ENCODE data around the gene HOXD3.

Gene HOXD3

DNA sequence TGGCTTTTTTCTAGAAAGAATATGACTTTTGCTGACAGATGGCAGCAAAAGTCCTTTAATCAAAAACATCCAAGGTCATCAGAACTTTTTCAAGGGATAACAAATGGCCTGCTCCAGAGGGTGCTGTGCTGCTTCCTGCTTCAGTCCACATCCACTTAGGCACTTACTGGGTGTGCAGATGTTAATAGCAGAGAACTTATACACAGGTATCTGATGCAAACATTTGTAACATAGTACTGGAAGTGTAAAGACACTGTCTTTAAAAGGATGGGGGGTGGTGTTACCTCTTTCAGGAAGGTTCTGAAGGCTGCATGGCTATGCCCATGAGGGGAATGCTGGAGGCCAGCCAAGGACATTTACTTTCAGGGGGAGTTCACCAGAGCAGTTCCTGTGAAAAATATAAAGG is 22.1 kb upstream of the HOXD3 start:
- no peak for DNase-seq

DNA sequence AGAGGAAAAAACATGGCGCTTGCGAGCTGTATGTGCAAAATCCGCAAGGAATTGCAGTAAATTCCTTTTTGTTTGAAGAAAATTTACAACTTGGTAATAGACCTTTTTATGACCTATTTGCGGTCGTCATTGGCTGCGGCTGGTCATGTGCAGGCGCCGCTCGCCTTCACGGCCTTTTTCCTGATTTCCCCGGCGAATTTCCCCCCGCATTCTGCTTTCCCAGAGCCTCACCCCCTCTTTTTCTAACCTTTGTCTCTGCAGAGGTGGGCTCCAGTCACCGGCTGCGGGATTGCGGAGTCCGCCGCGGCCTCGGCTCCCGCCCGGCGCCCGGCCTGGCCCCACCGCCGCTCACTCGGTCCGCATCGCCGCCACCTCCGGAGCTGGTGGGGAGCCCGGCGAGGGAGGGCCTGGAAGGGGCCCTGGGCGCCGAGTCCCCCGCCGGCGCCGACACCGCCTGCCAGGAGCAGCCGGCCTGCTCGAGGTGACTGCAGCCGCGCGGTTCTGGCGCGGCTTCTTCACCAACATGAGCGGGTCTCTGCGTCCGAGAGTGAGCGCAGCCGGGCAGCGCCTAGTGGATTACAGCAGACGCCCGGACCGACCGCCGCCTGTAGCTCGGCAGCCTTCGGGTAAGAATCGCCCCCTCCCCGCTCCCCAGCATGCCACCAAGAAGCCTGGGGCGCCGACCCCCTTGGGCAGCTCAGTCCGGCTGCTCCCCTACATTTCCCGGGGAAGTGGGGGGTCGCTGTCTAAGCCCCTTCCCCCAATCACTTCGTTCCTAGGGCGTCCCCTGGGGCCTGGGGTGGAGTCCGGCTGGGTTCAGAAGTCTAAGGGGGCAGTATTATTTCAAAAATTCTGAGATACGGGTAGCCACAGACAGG is 20.5 kb upstream of the HOXD3 start:
- no peak for DNase-seq

DNA sequence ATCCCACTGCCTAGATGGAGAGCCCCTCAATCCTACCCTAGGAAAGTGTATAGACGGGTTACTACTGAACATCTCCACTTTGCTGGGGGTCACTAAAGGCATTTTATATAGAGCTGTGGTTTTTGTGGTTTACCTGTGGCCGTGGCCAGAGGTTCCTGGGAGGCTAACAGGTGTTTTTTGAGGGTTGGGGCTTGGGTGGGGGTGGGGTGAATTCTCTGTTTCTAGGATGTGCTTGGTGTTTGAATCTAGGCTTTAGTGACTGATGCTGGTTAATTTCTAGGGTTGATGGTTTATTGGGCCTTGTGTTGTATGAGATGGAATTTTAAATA is 19.9 kb upstream of the HOXD3 start:
- DNase-seq, result no peak

DNA sequence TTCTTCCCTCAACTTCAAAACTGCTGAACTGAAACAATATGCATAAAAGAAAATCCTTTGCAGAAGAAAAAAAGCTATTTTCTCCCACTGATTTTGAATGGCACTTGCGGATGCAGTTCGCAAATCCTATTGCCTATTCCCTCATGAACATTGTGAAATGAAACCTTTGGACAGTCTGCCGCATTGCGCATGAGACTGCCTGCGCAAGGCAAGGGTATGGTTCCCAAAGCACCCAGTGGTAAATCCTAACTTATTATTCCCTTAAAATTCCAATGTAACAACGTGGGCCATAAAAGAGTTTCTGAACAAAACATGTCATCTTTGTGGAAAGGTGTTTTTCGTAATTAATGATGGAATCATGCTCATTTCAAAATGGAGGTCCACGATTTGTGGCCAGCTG is 19.2 kb upstream of the HOXD3 start:
- DNase-seq, result no peak

DNA sequence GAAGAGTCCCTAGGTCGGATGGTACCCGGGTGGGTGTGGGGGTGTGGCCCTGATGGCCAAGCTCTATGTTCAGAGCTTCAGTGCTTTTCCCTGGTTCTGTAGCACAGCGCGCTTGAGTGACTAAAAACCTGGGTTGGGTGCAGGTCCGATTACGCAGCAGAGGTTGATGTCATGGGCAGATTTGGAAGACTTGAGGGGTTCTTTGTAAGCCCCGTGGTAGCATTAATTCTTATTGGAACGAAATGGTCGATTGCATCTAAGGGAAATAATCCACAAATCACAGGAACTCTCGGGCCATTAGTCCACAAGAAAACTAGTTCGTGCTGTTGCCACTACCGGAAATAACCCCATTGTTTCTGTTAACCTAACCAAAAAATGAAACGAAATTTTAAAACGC is 18.6 kb upstream of the HOXD3 start:
- no peak for DNase-seq

DNA sequence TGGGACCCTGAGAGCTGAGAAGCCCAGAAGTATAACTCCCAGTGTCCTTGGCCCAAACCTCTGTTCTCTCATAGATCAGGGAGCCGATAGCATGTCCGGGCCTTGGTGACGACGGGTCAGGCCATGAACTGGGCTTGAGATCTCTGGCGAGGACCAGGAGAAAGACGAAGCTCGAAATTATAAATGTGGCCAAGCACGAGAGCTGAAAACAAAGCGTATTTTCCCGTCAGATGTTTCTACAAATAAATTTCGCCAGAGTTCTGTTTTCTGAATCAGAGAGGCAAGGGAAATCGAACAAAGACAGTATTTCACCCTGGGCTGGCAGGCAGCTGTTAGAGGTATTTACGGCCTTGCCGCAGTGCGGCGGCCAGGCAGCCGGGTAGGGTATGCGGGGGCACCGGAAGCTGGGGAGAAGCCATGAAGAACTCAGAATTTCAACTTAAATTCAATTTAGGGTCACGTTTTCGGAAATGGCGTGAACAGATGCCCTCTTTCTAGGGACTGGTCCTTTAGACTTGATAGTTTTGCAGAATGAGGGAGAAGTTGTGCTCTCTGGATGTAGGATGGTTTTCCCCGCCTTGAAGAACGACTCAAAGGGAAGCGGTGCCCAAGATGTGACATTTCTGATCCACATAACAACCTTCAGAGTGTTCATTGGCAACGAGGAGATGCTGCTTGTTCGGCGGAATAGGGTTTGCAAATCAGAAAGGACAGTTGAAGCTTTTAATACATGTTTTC is 18.0 kb upstream of the HOXD3 start:
- DNase-seq, result no peak

DNA sequence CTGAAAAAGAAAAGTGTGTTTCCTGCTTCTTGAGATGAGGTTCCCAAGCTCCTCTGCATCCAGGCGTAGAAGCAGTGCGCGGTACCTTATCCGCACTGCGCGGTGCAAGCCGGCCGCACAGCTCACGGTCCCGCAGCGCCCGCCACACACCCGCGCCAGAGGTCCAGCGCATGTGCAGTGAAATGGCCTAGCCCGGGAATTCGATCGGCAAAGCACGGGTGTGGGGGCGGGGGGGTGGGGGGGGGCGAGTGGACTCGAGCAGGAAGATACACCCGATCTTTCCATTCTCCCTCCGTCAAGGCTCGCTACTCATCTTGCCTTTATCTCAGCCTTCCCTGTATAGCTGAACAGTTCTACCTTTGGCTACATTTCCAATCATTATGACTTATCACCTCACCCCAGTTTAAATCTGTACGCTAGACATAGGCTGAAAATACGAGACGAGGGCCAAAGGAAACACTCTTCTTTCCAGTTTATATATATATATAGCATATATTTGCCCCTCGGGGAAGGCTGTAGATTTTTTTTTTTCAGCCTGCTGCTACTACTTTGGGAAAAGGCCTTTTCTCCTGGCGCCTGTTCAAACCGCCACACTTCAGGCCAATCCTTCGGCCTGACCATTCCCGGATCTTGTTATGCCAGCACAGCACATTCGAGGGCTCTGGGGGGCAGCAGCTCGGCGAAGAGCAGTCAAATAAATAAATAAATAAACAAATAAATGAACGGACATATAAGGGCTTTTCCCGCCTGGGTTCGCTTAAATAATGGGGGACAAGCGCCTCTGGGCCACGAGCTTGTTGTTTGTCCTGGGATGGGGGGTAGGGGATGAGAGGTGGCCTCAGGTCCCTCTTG is 17.2 kb upstream of the HOXD3 start:
- DNase-seq, result no peak

DNA sequence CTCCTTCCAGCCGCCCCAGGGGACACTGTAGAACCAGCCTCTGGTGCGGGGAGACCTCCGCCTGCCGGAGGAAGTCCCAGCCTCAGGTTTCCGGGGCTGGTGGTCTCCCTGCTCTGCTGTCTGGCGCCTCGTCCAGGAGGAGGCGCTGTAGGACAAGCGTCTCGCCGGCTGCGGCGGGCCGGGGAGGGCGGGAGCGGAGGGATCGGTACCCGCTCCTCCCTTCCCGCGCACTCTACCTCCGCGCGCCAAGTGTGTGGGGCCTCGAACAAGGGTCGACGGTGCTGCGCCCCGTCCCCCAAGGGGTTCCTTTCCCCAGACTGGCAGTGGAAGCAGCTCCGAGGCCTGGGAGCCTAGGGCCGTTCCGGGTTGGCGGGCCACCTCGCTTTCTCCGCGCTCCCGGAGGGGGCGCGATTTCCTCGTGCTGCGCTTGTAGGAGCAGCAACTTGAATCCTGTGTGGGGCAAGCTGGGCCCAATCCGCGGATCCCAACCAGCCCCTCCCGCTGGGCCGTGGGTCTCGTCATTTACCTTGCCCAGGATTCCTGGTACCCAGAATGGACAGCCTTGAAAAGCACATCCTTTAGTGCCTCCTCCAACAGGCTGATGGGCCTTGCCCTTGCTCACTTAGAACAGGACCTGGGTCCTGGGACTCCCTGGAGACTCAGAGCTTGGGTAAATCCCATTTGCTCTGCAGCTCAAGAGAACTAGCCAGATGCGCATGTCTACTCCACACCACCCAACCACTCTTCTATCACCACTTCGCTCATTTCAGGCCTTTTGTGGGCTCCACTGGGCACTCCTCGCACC is 16.4 kb upstream of the HOXD3 start:
- DNase-seq, result peak; percentile 46

DNA sequence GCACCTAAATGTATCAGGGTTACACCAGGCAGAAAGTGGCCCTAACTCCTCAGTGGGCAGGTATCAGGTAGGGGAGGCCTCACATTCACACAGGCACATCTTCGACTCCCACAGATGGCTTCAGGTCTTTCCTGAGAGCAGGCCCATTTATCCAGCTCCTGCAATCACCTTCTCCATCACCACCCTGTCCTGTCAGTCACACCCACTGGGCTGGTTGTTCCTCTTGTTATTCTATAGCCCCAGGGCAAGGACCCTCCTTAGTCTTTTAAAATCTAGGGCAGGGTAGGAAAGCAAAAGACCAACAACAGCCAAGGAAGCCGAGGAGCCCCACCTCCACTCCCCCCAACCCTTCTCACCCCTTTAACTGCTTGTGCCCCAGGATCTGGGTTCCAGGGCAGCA is 14.8 kb upstream of the HOXD3 start:
- DNase-seq, result no peak

DNA sequence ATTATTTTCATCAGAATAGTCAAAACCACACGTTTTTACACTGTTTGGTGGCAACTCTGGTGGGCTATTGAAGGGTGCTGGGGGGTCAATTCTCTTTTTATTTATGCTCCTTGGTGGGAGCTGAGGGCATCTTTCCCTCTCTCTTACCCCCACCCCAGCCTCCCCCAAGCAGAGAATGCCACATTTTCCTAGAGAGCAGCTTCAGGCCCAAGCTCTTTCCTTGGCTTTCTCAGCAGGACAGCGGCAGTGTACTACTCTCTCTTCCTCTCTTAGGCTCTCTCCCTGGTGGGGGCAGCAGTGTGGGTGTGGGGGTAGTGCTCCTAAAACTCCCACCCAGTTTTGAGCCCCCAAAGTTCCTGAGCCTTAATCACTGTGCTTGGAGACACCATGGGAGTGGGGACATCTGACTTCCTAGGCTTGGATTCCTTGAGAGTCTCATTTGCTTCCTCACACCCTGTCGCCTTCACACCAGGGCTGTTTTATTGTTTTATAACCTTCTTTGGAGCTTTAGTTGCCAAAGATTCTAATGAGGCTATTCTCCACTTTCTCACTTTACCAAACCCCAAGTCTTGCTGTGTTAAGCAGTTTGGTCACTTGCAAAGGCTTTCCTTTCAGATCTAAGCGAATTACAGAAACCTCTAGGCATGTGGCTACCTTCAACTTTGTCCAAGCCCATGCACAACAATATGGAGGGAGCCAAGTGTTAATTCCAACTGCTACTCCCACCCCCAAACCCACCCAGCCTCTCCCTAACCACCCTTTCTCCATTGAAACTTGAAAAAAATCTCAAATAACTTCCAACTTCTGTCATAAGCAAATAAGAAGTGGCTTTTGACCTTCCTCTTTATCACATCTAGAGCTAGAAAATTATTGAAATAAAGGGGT is 11.8 kb upstream of the HOXD3 start:
- no peak for DNase-seq

DNA sequence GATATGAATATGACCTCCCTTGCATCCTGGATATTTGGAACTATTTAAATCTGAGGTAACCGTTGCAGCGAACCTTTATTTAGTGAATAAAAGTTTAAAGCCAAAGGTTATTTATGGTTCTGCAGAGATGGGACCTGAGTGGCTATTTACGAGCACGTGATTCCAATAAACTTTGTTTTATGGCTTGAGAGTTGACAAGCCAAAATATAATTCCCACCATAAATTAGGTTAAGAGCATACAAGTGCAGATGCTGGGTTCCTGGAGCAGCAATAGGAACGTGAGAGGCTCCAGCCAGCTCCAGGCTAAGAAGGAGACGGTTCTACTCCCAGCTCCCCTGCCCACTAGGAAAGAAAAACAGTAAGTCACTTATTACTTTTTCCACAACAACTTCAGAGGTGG is 11.0 kb upstream of the HOXD3 start:
- no peak for DNase-seq

DNA sequence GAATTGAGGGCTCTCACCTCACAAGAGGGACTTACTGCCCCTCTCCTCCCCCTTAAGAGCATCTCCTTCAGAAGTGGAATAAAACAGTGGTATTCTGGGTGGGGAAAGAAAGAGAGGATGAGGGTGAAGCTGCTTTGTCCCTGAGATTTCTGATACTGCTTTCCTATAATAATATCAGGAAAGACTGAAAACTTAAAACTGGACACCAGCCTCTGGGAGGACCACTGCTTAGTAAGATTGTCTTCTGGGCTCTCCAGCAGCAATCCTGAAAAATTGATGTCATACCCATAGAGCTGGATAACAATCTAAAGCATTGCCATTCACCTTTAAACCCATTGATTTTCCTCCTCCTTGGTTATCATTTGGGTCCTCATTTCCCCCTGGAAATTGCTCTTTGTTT is 10.5 kb upstream of the HOXD3 start:
- DNase-seq, result no peak

DNA sequence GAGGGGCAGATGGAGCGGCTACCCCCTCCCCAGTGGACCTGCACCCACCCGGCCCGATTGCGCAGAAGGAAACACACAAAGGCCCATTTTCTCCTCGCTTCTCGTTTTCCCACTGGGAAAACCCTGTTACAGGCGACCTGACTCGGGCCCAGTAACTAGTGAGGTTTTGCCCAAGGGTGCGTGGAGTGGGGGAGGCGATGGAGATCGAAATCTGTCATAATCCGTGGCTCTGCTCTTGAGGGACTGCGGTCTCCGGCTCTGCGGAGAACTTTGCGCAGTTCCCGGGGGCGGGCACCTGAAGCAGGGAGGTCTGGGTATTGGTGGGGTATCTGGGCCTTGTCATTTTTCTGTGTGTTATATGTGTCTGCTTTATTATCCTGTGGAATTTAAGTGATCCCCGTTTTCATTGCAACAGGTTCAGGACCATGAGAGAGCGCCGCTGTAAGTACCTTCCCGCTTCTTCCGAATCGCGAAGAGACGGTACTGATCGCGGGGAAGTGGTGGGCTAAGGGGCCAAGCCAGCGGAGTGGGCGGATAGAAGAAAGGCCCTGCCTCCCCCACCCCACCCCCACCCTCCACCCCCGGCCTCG is 9.8 kb upstream of the HOXD3 start:
- DNase-seq, result no peak

DNA sequence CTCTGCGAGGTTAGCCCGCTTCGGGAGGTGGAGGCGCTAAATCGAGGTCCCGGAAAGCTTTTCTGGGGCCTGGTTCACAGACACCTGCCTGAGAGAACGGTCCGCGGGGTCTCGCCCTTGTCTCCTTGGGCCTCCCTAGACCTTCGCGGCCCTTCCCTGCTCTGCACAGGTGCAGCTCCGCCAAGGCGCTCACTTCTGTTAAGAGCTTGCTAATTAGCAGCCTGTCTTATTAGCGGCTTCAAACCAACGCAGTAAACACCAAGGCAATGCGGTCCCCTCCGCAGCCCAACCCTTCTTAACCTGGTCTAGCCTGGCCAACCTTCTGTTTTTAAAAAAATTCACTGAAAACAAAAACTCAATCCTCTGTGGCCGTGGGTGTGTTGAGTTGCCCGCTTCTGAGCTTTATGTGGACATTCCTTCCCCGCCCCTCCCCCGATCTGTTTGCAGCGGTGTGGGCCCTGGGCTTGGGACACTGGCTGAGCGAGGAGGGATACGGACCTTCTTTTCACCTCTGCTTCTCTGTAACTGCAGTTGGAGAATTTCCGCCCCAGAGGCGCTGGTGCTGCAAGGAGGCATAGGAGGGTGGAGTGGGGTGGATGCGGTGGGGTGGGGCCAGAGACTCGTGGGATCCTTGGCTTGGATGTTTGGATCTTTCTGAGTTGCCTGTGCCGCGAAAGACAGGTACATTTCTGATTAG is 9.2 kb upstream of the HOXD3 start:
- DNase-seq, result no peak

DNA sequence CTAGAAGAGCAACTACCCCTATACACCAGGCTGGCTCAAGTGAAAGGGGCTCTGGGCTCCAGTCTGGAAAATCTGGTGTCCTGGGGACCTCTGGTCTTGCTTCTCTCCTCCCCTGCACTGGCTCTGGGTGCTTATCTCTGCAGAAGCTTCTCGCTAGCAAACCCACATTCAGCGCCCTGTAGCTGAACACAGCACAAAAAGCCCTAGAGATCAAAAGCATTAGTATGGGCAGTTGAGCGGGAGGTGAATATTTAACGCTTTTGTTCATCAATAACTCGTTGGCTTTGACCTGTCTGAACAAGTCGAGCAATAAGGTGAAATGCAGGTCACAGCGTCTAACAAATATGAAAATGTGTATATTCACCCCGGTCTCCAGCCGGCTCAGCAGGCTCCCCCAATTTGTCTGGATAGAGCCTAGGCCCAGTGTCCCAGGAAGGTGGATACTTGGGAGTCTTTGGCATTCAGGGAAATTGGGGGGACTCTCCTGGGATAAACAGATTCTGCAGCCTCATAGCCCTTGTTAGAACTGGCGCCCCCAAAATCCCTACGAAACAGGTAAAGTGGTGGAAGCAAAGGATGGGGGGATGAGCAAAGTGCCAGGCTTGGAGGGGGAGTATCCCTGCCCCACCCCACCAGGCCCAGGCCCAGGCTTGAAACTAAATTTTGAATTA is 8.2 kb upstream of the HOXD3 start:
- no peak for DNase-seq

DNA sequence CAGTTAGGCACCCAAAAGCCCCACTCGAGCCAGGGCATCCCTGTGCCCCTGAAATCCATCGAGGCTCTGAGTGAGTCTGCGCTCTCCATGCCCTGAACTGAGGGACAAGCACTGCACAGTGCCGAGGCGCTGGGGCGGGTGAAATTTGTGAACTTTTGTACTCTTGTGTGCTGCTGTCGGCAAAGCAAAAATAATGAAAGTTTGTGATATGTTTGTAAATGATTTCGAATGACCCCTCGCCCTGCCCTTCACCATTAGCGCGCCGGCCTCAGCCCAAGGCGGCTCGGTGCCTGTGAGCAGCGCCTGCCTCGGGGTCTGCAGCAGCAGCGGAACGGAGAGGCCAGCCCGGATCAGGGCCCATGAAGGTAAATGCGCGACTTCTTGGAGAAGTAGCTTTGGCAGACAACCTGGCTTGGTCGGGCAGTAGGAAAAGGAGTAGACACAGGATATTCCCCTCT is 7.6 kb upstream of the HOXD3 start:
- no peak for DNase-seq

DNA sequence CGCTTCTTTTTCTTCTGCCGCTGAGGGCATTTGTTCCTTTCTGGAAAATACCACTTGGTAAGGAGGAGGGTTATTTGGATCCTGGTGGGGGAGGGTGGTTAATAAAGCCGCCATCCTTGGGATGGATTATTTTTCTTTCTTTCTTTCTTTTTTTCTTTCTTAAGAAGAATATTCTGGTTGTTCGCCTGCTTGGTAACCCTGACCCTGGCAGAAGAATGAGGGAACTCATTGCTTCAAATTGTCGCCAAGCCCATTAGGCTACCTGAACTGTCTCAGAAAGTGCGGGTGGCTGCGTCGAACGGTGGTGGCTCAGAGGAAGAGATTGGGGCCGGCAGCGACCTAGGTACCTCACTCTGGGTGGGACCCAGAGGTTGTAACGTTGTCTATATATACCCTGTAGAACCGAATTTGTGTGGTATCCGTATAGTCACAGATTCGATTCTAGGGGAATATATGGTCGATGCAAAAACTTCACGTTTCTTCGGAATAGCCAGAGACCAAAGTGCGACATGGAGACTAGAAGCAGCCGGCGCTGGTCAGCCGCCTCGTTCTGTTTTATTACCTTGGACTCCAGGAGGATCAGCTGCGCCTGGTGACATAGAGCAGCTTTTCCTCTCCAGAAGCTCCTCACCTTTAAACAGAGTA is 7.0 kb upstream of the HOXD3 start:
- no peak for DNase-seq

DNA sequence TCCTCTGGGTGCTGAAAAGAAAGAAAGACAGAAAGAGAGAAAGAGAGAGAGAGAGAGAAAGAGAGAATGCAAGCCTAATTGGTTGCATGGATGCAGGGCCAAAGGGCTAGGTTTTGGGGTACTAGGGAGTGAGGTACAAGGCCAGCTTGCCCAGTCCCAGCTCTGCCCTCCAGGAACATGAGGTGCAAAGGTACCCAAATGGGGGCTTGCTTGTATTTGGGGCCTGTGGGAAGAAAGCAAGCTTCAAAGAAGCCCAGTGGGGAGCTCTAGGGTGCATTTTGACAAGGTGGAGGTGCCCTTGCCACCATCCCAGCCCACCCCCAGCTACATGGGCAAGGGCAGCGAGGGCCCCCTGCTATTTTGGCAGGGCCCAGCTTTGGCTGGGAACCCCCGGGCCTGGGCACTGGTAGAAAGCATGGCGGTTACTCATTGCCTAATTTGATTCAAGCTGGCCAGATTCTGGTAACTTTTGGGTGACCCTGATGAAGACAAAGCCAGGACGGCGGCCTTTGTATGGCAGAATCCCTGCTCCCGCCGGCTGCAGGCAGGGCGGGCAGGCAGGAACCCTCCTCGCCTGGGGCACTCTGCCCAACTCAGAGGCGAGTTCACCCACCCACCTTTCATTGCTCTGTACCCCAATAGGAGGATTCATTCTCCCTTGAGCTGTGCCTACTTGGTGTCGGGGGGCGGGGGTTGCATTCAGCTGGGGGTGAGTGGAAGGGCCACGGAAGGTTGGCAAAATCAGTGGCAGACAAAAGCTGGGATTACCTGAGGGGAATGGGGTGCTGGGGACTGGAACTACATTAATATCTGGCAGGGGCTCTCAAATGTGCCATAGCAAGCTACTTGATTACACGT is 6.3 kb upstream of the HOXD3 start:
- no peak for DNase-seq

All from activated gamma-delta T cell treated with Interleukin-2 at 50 U/mL for 16 hours (primary cell).